ENCODE data around the gene PCBP3.

GRCh38 chr21:45670731-45671130 is 27.2 kb downstream of the PCBP3 start:
- no peak for TF ChIP-seq CTCF (conservative IDR thresholded peaks at IDR 0.05)
- no peak for TF ChIP-seq ZFX (IDR thresholded peaks at IDR 0.05)

Data from C4-2B (cell line).